ENCODE measurements around the gene ISM1.

ISM1 gene

DNA sequence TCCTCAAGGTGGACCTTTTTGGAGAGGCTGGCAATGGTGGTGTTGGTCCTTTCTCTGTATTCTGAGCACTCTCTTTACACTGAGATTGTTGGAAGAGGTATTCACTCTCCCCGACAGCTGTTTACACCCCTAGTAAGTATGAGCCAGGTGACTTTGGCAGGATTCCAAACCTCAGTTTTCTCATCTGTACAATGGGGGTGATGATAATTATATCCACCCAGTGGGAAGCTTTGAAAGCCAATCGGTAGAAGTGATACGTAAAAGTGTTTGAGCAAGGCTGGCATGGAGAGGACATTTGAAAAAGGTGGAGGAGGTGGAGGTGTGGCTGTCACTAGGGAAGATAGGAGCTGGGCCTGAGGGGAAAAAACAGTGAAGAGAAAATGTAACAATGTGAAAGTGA lies 35.5 kb downstream of the ISM1 start:
- DNase-seq (ENCODE audit: low spot score): no peak

GRCh38 chr20:13259921-13260320 lies 38.8 kb downstream of the ISM1 start:
- no peak for DNase-seq (ENCODE audit: low spot score)

GRCh38 chr20:13260650-13261279 lies 39.7 kb downstream of the ISM1 start:
- DNase-seq (ENCODE audit: low spot score): no peak

DNA sequence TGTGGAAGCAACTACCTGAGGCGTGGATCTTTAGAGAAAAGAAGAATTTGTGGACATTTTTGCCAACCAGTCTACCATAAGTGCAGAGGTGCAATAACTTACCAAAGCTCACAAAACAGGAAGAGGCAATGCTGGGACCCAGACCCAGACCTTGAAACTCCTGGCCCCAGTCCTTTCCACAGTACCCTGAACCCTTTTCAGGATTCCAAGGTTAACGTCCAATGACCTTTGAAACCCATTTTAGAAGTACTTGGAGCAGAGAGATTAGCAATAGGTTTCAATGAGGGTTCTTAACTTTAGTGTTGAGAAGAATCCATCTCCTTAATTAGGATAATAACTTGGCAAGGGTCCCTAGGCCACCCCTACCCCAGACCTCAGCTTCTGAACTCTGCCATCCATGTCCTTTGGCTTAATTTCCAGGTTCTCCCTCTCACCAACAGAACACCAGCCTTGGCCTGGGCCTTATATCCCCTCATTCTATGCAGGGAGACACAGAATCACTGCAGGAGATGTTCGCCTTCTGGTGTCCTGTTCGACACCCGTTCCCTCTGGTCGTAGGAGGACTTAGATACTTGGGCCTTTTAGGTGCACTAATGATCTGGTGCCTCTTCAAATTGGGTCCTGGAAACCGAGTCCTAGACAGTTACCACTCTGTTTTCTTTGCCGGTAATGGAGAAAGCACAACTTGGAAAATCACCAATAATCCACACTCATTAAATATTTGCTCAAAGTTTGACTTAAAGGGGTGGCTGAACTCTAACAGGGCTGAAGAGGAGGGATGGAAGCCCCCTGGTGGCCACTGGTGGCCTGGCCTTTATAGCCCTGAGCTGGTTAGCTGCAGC lies 40.6 kb downstream of the ISM1 start:
- DNase-seq (ENCODE audit: low spot score): peak; percentile 6

GRCh38 chr20:13262302-13262650 lies 41.2 kb downstream of the ISM1 start:
- no peak for DNase-seq (ENCODE audit: low spot score)

DNA sequence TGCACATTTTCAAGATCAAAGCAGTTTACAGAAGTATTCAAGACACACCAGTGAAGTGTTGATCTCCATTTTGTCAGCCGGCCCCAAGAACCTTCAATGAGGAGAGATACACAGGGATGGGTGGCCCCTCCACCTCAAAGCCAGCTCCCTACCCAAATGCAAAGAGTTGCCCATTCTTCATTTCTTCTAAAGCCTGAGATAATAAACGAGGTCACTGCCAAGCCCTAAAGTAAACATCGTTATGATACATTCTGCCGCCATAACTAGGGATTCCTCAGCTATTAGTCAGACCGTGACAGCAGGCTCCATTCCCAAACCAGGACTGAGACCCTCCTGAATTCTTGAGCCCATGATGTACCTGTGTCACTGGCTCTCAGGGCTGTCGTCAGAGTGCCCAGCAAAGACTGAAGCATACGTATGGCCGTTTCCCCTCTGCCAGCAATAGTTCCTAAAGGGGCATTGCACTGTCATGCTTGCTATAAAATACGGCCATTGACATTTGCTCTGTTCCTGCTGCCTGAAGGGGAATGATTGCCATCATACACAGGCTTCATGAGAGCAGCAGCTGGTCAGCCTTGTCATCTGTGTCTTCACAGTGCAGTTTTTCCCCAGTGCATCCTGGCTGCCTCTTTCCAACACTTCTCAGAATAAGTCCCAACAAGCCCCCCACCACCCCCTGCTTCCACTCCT lies 41.7 kb downstream of the ISM1 start:
- no peak for DNase-seq (ENCODE audit: low spot score)

- DNase-seq (ENCODE audit: low spot score): no peak
Observed at GRCh38 chr20:13263451-13263850, 42.4 kb downstream of the ISM1 start.

DNA sequence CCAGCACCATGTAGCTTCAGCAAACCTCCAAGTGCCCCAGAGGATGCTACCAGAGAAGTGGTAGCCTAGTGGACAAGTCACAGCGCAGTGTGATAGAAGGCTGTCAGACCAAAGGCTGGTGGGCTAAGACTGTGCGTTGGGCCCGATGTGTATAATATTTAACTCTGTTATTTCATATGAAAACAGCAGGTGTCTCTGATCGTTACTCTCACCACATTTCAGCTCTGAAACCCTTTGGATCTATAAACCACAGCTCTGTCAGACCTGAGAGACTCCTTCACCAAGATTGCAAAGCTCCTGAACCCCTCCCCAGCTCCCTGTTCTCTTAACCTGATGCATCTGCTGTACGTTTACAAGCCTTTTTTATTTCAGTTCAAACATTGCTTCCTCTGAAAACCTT lies 43.8 kb downstream of the ISM1 start:
- DNase-seq (ENCODE audit: low spot score): no peak

GRCh38 chr20:13265941-13266340 lies 44.9 kb downstream of the ISM1 start:
- no peak for DNase-seq (ENCODE audit: low spot score)

- DNase-seq (ENCODE audit: low spot score): no peak
Observed at GRCh38 chr20:13267231-13267630, 46.2 kb downstream of the ISM1 start.

GRCh38 chr20:13268953-13269352 lies 47.9 kb downstream of the ISM1 start:
- no peak for DNase-seq (ENCODE audit: low spot score)

DNA sequence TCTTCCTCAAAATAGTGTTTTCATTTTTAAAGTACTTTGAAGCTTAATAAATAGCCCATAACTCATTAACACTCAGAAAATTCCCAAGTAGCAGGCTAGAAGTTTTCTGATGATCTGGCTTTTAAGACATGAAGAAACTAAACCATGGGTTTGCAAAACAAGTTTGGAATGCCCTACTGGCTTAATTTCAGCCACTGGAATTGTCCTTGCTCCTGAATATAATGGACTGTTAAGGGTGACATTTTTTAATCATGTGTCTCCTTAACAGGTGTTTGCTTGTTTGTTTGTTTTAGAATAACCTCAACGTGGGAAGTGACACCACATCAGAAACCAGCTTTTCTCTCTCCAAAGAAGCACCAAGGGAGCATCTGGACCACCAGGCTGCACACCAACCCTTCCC lies 49.1 kb downstream of the ISM1 start:
- DNase-seq (ENCODE audit: low spot score): no peak

GRCh38 chr20:13271098-13271497 lies 50.0 kb downstream of the ISM1 start:
- DNase-seq (ENCODE audit: low spot score): no peak

- no peak for DNase-seq (ENCODE audit: low spot score)
Observed at GRCh38 chr20:13271977-13272975, 51.2 kb downstream of the ISM1 start.

- no peak for DNase-seq (ENCODE audit: low spot score)
Observed at GRCh38 chr20:13274275-13274861, 53.3 kb downstream of the ISM1 start.

GRCh38 chr20:13276945-13277541 lies 56.0 kb downstream of the ISM1 start:
- no peak for DNase-seq (ENCODE audit: low spot score)

DNA sequence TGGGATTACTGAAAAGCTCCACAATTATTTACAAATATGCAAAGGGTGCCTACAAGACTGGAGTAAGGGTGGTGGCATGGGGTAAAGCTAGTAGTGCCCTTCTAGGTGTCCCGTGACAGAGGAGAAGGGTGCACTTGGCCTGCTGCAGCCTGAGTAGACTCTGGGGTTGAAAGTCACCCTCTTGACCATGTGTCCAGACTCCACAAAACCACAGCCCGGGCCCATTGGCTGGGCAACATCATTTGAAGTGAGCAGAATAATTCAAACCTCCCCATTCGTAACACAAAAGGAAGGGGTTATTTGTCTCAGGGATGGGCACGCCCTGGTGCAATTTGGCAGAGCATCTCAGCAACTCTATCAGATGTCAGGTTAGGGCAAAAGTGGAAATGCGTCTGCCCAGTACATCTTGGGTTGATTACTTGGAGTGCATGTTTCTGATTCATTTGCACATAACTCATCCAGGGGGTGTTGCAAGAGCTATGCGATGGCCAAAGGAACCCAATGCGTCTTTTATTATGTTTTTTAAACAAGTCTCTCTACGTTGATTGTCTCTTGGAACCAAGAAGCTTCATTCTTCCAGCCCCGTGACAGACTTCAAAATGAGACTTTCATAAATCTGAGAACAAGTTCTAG lies 56.7 kb downstream of the ISM1 start:
- DNase-seq (ENCODE audit: low spot score): no peak

DNA sequence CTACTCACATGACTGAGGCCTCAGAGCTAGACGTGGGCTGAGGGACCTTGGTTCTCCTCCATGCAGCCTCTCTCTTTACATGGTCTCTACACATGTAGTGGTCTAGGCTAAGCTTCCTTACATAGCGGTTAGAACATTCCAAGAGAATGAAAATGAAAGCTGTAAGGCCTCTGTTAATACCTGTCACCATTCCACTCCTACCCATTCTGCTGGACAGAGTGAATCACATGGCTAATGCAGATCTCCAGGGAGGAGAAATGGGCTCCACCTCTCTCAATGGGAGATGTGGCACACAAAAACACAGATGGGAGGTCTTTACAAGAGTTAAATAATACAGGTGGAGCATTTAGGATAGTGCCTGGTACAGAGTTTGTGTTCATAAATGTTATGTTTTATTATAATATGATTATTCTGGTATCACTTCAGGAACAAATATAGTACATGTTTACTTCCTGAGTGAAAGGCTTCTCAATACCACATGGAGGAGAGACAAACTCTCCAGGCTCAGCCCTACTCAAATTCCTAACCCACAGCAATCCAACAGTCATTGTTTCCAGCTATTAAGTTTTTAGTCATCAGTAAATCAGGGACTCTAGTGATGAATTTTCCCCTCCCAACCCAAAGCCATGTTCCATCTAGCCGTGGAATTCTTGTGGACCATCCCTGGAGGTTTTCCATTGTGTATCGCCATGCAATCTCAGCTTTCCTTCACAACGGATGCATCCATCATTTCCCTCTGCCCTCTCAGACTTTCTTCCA lies 57.9 kb downstream of the ISM1 start:
- no peak for DNase-seq (ENCODE audit: low spot score)

GRCh38 chr20:13280609-13281324 lies 59.7 kb downstream of the ISM1 start:
- DNase-seq (ENCODE audit: low spot score): no peak
